Activated naive CD8-positive, alpha-beta T cell (primary cell): Measurements from ENCODE around the gene ATP6V1G3.
"Not testable (repeated sequence)": the region's sequence is repeated elsewhere in the genome, so short reads cannot be mapped to it uniquely, and the experiment has no call there.

Experiments used
- H3K27ac Mint-ChIP-seq: one replicate; pipeline ENCODE4 v1.8.0; 2021; ENCODE audit warnings: mixed read lengths
- H3K27me3 Mint-ChIP-seq: one replicate; pipeline ENCODE4 v1.8.0; 2021; ENCODE audit warnings: mixed read lengths
- H3K36me3 Mint-ChIP-seq: one replicate; pipeline ENCODE4 v1.8.0; 2021; ENCODE audit warnings: mixed read lengths
- H3K4me1 Mint-ChIP-seq: one replicate; pipeline ENCODE4 v1.8.0; 2021; ENCODE audit warnings: low read depth, mixed read lengths
- H3K4me3 Mint-ChIP-seq: one replicate; pipeline ENCODE4 v1.8.0; 2021; ENCODE audit warnings: mild to moderate bottlenecking, mixed read lengths
- H3K9me3 Mint-ChIP-seq: one replicate; pipeline ENCODE4 v1.8.0; 2021; ENCODE audit warnings: low read depth, mixed read lengths

The ATP6V1G3 gene

DNA sequence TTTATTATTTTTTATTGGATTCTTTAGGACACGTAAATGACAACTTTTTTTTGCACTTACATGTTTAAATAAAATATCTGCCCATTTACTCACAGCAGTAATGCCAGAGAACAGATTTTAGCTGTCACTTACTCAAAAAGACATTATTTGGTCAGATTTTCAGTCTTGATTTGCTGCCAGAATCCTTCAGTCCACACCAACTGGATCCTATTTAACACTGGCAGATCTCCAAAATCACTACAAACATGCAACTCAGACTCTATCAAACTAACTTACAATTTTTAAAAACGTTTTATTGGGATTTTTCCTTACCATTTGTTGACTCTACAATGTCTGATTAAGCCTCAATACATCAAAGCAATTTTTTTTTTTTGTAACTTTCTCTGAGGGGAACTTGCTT lies 11.1 kb downstream of the ATP6V1G3 start:
- Mint-ChIP-seq H3K27me3 (no peaks in the 10 kb centered on the region), H3K9me3 (peaks cover 17% of the 10 kb centered on the region)

DNA sequence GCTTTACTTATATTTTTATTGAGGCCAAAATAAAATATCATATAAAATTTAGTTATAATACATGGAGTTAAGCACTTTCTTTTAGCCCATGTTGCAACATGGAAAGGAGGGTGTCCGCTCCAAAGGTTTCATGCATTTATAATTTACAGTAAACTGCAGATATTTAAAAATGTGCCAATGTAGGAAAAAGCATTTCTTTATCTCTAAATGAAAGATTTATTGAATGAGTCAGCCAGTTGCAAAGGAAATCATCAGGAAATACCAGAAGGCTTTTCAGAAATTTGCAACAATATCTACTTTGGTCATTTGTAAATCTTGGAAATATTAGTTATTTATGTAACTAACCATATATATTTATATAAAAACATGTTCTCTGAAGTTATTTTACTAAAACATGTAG lies 12.1 kb downstream of the ATP6V1G3 start:
- peaks cover 12% of the 10 kb centered on the region for H3K36me3 Mint-ChIP-seq
- H3K4me3 Mint-ChIP-seq, result no peak overlapping the region
- H3K27ac Mint-ChIP-seq, result no peak overlapping the region
- H3K27me3 Mint-ChIP-seq, result no peaks in the 10 kb centered on the region
- H3K9me3 Mint-ChIP-seq, result peaks cover 11% of the 10 kb centered on the region
- peaks cover 74% of the 10 kb centered on the region for H3K4me1 Mint-ChIP-seq

More for the DNA sequence above, 11.1 kb downstream of the ATP6V1G3 start:
- H3K4me3 Mint-ChIP-seq, result no peak overlapping the region
- no peak overlapping the region for H3K27ac Mint-ChIP-seq
- H3K4me1 Mint-ChIP-seq, result peaks cover 78% of the 10 kb centered on the region
- peaks cover 18% of the 10 kb centered on the region for H3K36me3 Mint-ChIP-seq

DNA sequence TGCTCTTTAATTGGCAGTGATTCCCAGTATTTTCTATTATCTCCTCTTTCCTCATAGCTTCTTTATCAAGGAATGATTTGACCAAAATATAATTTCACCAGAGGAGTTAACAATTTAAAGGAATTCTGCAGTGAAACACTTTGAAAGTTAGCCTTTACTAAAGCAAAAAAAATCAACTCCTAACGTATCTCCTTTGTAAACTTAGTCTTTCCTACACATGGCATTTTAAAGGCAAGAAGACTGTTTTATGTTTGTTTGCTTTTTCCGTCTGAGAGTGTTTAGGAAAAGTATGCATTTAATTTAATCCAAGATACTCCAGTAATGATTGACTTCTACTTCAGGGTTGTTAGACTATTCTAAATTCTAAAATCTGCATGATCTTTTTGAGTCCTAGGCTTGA lies 15.9 kb downstream of the ATP6V1G3 start:
- Mint-ChIP-seq H3K4me3 (peak overlapping the region; percentile 86), H3K27ac (peak overlapping the region; percentile 98), H3K27me3 (no peaks in the 10 kb centered on the region), H3K9me3 (no peaks in the 10 kb centered on the region), H3K36me3 (peaks cover 2% of the 10 kb centered on the region), H3K4me1 (peaks cover 83% of the 10 kb centered on the region)

DNA sequence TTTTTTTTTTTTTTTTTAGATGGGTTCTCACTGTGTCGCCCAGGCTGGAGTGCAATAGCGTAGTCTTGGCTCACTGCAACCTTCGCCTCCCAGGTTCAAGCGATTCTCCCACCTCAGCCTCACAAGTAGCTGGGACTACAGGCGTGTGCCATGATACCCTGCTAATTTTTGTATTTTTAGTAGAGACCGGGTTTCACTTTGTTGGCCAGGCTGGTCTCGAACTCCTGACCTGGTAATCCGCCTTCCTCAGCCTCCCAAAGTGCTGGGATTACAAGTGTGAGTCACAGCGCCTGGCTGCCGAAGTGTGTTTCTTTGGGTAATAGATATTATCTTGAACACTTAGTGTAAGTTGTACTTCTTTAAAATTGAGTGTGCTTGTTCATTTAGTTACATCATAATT lies 16.4 kb downstream of the ATP6V1G3 start:
- H3K27me3 Mint-ChIP-seq, H3K9me3 Mint-ChIP-seq, H3K36me3 Mint-ChIP-seq: not testable (repeated sequence)
- Mint-ChIP-seq H3K27ac (peak overlapping the region; percentile 98), H3K4me3 (peak overlapping the region; percentile 86), H3K4me1 (peaks cover 84% of the 10 kb centered on the region)

DNA sequence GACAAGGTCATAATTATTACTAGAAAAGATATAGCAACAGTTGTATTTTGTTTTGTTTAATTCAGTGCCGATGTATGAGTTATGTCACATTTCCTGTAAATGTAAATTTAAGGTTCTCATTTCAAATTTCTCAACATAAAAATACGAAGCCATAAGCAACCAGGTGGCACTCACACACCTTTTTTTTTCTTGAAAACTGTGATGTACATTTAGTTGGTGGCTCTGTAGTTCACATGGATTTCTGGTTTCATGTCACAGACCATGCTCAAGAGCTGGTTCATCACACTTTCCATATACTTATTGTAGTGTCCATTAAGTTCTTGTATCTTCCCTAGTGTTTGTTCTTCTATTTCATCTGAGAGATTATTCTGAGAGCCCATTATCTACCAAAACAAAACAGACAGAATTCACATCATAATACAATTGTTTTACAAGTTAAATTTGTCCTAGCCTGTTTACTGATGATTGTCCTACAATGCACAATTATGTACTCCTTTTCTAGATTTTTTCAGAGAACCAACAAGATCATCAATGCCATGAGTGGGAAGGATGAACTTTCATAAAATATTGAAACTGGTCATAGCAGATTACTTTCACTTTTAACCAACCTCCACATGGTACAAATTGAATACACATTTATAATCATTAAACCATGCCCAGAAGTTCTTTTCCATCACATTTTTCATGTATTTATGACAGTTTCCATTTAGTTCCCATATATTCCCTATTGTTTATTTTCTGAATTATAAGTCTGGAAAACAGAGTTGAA lies 17.1 kb downstream of the ATP6V1G3 start:
- peak overlapping the region; percentile 86 for H3K4me3 Mint-ChIP-seq
- peak overlapping the region; percentile 98 for H3K27ac Mint-ChIP-seq
- H3K9me3 Mint-ChIP-seq, result no peaks in the 10 kb centered on the region
- H3K27me3 Mint-ChIP-seq, result no peaks in the 10 kb centered on the region
- peaks cover 2% of the 10 kb centered on the region for H3K36me3 Mint-ChIP-seq
- H3K4me1 Mint-ChIP-seq, result peaks cover 90% of the 10 kb centered on the region

DNA sequence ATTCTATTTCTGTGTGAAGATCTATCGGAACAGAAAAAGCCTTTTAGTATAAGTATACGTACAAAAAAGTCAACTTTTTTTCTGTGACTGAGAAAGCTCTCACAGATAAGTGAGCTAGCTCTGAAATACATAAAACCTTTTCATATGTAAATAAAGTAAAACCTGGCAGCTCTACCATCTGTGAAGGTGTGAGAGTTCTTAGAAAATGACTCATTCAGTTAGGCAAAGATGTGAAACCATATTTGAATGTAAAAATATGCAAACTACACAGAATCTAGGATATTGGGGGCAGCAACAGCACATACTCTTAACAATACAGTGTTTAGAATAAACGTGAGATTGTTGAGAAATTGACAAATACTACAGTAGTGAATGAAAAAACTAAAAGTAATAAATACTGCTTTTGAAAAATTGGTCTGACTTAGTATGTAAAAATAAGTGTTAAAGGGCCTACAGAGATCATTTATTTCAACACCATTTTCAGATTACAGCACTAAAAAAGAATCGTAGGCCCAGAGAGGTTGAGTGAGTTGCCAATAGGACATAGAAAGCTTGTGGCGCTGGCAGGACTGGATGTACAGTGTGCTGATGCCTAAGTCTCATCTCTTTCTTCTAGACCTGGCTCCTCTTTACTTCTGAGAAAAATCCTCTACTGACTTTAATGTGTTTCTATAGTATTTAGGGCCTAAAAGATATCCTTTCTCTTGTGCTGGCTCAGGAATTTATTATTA lies 19.8 kb downstream of the ATP6V1G3 start:
- peak overlapping the region; percentile 91 for H3K27ac Mint-ChIP-seq
- no peaks in the 10 kb centered on the region for H3K9me3 Mint-ChIP-seq
- H3K27me3 Mint-ChIP-seq, result no peaks in the 10 kb centered on the region
- H3K4me3 Mint-ChIP-seq, result peak overlapping the region; percentile 71
- H3K36me3 Mint-ChIP-seq, result no peaks in the 10 kb centered on the region
- peaks cover 74% of the 10 kb centered on the region for H3K4me1 Mint-ChIP-seq

DNA sequence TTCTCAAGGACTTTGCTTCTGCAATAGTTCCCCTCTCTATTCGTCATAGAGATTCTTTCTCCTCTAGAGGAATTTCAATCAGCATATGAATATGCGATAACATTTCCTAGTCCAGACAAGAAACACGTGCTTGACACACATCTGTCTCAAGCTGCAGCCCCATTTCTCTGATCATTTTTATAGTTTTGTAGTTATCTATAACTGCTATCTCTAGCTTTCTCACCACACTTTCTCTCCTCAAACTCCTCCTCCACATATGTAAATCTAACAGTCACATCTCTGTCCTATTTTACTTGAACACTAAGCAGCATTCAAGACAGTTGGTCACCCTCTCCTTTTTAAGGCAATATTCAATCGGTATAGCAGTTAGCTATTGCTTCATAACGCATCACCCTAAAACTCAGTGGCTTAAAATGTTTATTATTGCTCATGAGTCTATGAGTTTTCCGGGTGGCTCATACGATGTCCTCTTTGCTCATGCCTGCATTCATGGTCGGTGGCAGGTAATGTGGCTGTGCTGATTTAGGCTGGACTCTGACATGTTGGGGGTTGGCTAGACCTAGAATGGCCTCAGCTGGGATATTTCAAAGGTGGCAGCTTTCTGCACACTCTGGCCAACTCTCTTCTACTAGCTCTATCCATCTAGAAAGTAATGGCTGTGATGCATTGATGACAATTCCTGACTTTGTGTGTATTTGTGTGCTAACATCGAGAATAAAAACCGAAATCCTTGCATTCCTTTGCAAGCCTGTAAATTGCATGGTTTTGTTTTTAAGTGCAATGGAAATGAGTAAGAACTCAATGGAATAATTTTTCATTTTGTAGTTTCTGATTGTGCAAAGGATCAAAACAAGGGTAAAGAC lies 20.6 kb downstream of the ATP6V1G3 start:
- H3K4me3 Mint-ChIP-seq, result peak overlapping the region; percentile 71
- H3K4me1 Mint-ChIP-seq, result peaks cover 70% of the 10 kb centered on the region
- H3K9me3 Mint-ChIP-seq, result no peaks in the 10 kb centered on the region
- H3K36me3 Mint-ChIP-seq, result no peaks in the 10 kb centered on the region
- peak overlapping the region; percentile 91 for H3K27ac Mint-ChIP-seq
- H3K27me3 Mint-ChIP-seq, result no peaks in the 10 kb centered on the region

DNA sequence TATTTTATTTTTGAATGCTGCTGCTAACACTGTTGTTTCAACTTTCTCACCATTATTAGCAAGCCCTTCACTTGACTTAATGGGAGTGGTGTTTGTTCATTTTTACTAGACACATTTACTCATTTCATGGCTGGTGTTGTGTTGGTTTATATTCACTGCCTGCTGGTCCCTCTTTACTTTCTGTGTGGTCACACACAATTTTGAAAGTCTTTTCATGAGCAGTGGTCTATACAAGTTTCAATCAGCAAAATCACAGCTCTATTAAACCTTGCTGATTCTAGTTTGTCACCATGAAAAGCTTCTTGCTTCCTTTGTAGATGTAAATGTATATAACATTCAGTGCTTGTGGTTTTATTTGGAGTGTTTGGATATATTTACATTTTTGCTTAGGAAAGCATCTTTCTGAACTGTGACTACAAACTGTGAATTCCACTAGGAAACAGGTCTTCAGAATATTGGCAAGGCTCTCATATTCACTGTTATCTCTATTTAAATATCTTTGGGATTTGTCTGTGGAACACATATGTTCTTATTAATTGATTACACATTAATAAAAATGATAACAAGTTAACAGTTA lies 22.8 kb downstream of the ATP6V1G3 start:
- Mint-ChIP-seq H3K4me1 (peaks cover 52% of the 10 kb centered on the region), H3K4me3 (no peak overlapping the region), H3K27me3 (no peaks in the 10 kb centered on the region), H3K9me3 (no peaks in the 10 kb centered on the region), H3K27ac (peak overlapping the region; percentile 12), H3K36me3 (peaks cover 2% of the 10 kb centered on the region)

DNA sequence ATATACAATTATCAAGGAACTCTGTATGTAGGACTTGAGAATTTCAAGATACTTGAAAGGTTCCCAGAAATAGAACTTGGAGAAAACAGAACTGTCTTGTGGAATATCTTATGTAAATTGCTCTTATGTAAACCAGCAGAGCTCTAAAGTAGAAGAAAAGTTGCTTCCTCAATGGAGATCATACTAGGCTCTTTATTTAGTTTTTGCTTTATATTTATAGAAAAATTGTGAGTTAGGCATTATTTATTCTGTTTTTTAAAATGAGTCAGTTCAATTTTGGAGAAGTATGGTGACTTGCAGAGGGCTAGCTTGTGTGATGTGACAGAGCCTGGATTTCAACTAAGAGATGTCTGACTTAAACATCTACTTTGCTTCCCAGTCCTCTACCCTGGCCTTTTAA lies 40.4 kb downstream of the ATP6V1G3 start:
- Mint-ChIP-seq H3K4me1 (peaks cover 8% of the 10 kb centered on the region), H3K36me3 (peaks cover 2% of the 10 kb centered on the region), H3K4me3 (no peak overlapping the region), H3K9me3 (peaks cover 10% of the 10 kb centered on the region), H3K27me3 (no peaks in the 10 kb centered on the region), H3K27ac (no peak overlapping the region)

DNA sequence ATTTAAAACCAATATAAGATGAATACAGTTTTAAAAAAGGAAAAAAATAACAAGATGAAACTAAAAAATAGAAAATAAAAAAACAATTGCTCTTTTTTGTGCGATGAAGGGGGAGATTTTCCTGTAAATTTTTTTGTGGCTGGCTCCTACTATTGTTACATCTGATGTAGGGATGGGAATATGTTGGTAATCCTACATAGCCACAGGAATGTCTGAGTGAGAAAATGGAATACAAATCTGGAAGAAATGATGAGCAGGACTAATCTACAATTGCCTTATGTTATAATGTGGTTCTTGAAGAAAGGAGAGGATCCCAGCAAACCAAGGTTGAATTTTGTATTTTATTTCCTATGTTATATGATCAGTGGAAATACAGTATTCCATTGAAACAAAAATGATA lies 40.9 kb downstream of the ATP6V1G3 start:
- H3K9me3 Mint-ChIP-seq, result peaks cover 10% of the 10 kb centered on the region
- H3K4me1 Mint-ChIP-seq, result peaks cover 8% of the 10 kb centered on the region
- peaks cover 2% of the 10 kb centered on the region for H3K36me3 Mint-ChIP-seq
- no peak overlapping the region for H3K4me3 Mint-ChIP-seq
- H3K27me3 Mint-ChIP-seq, result no peaks in the 10 kb centered on the region
- H3K27ac Mint-ChIP-seq, result no peak overlapping the region

DNA sequence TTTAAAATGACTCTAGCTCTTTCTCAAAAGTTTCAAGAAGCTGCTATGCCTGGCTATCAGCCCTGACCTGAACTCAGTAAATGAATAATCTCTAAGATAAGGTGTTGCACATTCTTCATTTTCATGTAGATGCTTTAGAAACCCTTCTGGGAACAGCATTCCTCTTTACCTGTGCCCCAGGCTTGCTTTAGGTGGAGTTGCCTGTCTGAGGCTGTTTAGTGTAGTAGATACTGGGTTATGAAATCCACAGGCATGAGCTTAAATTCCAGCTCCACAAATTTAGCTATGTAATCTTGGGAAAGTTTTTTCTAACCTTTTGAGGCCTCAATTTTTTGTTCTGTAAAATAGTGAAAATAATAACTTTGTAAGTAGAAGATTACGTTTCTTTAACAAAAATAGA lies 41.6 kb downstream of the ATP6V1G3 start:
- H3K27me3 Mint-ChIP-seq, result no peaks in the 10 kb centered on the region
- H3K36me3 Mint-ChIP-seq, result peaks cover 2% of the 10 kb centered on the region
- no peak overlapping the region for H3K27ac Mint-ChIP-seq
- H3K9me3 Mint-ChIP-seq, result peaks cover 9% of the 10 kb centered on the region
- no peak overlapping the region for H3K4me3 Mint-ChIP-seq
- peaks cover 8% of the 10 kb centered on the region for H3K4me1 Mint-ChIP-seq

DNA sequence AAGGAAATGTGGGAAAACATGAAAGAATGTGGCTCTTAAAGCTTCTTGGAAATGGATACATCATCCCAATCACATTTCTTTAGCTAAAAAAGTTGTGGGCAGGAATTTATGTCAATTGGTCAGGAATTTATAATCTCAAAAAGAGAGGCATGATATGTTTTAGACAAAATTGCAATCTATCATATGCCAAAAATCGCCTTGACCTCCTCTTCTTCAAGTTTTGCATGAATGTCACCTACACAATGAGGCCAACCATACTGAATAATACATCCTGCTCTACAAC lies 42.4 kb downstream of the ATP6V1G3 start:
- peaks cover under 1% of the 10 kb centered on the region for H3K9me3 Mint-ChIP-seq
- H3K36me3 Mint-ChIP-seq, result peaks cover 2% of the 10 kb centered on the region
- H3K4me3 Mint-ChIP-seq, result no peak overlapping the region
- no peak overlapping the region for H3K27ac Mint-ChIP-seq
- peaks cover 8% of the 10 kb centered on the region for H3K4me1 Mint-ChIP-seq
- H3K27me3 Mint-ChIP-seq, result no peaks in the 10 kb centered on the region

DNA sequence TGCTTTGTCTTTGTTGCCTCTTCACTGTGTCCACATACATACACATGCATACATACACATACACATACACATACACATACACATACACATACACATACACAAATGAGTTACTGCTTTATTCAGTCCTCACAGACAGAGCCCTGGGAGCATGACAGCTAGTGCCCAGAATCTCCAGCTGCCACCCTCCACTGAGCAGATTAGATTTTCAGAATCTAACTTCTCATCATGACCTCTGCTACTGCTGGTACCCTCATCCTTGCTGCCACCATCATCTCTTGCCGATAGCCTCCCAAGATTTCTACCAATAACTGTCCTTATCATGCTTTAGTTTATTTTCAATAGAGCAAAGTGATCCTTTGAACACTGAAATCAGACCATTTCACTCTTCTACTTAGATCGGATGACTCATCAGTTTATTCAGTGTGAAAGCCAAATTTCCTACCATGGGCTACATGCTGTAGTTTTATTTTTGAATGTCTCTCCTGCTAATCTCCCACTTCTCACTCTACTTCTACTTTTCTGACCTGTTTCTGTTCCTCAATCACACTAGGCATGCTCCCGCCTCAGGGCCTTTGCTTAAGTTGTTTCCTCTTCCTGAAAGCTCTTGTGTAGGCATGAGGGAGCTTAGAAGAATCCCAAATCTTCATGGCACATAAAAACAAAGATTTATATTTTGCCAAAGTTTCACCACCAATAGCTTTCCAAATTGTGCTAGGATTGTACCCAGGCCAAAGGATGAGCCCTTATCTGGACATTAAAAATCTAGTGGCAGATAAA lies 43.0 kb downstream of the ATP6V1G3 start:
- peaks cover 7% of the 10 kb centered on the region for H3K4me1 Mint-ChIP-seq
- H3K4me3 Mint-ChIP-seq, result no peak overlapping the region
- peaks cover 2% of the 10 kb centered on the region for H3K36me3 Mint-ChIP-seq
- H3K27ac Mint-ChIP-seq, result no peak overlapping the region
- no peaks in the 10 kb centered on the region for H3K9me3 Mint-ChIP-seq
- H3K27me3 Mint-ChIP-seq, result no peaks in the 10 kb centered on the region
